K562 (cell line): ENCODE measurements around the gene ALOX5. TPM values are rescaled to one million over a fixed set of nuclear protein-coding genes. Genes with fewer than 3 reads are reported as not detected.
A peak's percentile ranks its signal among the peaks of the same experiment; 100 is the strongest.

Experiments
- CAMTA2 ChIP-seq: fragments of 250-450 bp; sonication (Bioruptor Pico); conservative IDR thresholded peaks from 2 replicates; pipeline ENCODE4 v1.5.1; 2022
- CREM ChIP-seq: IDR thresholded peaks from 2 replicates; pipeline ENCODE4 v1.6.1; 2014; ENCODE audit warnings: antibody characterized with exemption, low read depth
- FOSL1 ChIP-seq: fragments of 200-800 bp; sonication (Bioruptor generic); conservative IDR thresholded peaks from 2 replicates; pipeline ENCODE4 v1.6.1; 2016; ENCODE audit warnings: missing genetic modification characterization, missing compliant biosample characterization
- JUNB ChIP-seq: fragments of 450-650 bp; formaldehyde crosslinking; conservative IDR thresholded peaks from 2 replicates; pipeline ENCODE4 v1.4.0; 2020; ENCODE audit warnings: mild to moderate bottlenecking
- MAZ ChIP-seq, 2 experiments: fragments of 450-650 bp in 1 of 2; sonication (generic) in 1 of 2; formaldehyde crosslinking; IDR thresholded peaks in 1 of 2; conservative IDR thresholded peaks in 1 of 2; 2 replicates each; pipeline versions ENCODE4 v1.4.0 to v1.5.0; 2020; ENCODE audit warnings: mild to moderate bottlenecking in 1 of 2, missing genetic modification reagents in 1 of 2
- MCM5 ChIP-seq: fragments of 450-650 bp; IDR thresholded peaks from 2 replicates; pipeline ENCODE4 v1.6.1; 2016; ENCODE audit warnings: low read depth
- MXI1 ChIP-seq: IDR thresholded peaks from 2 replicates; pipeline ENCODE4 v1.6.1; 2011; ENCODE audit warnings: low read depth, mild to moderate bottlenecking, improper control_type of control experiment, low read length
- POLR2H ChIP-seq: IDR thresholded peaks from 2 replicates; pipeline ENCODE4 v1.6.1; 2016; ENCODE audit warnings: missing genetic modification characterization, low read depth, mild to moderate bottlenecking, control low read depth, missing compliant biosample characterization, moderate library complexity
- SIX5 ChIP-seq, 2 experiments: IDR thresholded peaks; 2 replicates each; pipeline ENCODE4 v1.6.1; 2011; ENCODE audit warnings: low read length in 2 of 2, borderline replicate concordance in 1 of 2, low read depth in 1 of 2, mild to moderate bottlenecking in 1 of 2, moderate library complexity in 1 of 2; ENCODE audit not compliant: insufficient read depth in 1 of 2
- SMARCA4 ChIP-seq: fragments of 450-650 bp; IDR thresholded peaks from 2 replicates; pipeline ENCODE4 v1.6.1; 2016
- SP2 ChIP-seq: IDR thresholded peaks from 2 replicates; pipeline ENCODE4 v1.6.1; 2011; ENCODE audit warnings: mild to moderate bottlenecking, low read depth, low read length, moderate library complexity; ENCODE audit not compliant: poor library complexity, severe bottlenecking; ENCODE audit errors: extremely low read depth
- TFAM ChIP-seq: fragments of 250-450 bp; sonication (Bioruptor Pico); conservative IDR thresholded peaks from 2 replicates; pipeline ENCODE4 v1.5.0; 2021; ENCODE audit warnings: mild to moderate bottlenecking, moderate library complexity
- polyA plus RNA-seq, 8 experiments: library from polyadenylated mRNA; depleted of rRNA in 4 of 8; stranded (reverse) in 5 of 8; unstranded in 3 of 8; fragments of >200 nt; fragmentation: Nextera tagmentation in 2 of 8; fragmentation: Illumina TruSeq in 1 of 8; extraction: Ambion mirVana in 2 of 8; extraction: Trizol in 1 of 8; gene quantifications; 2 replicates each; pipeline versions ENCODE4 v1.2.1 to v1.2.3, GENCODE V29; 2011 to 2014; ENCODE audit warnings: inconsistent platforms in 1 of 8, missing spikeins in 1 of 8
- total RNA-seq, 7 experiments: library from RNA; depleted of rRNA in 6 of 7; stranded (reverse); fragments of >200 nt in 6 of 7; fragmentation: Illumina TruSeq in 2 of 7; extraction: Trizol in 2 of 7; gene quantifications; 2 replicates each; pipeline versions ENCODE4 v1.2.1 to v1.2.3, GENCODE V29; 2011 to 2021; ENCODE audit warnings: low replicate concordance in 1 of 7
- TF ChIP-seq, protein P1 (sequence below): fragments of 450-650 bp; IDR thresholded peaks from 2 replicates; pipeline ENCODE4 v1.6.1; 2017; ENCODE audit warnings: antibody characterized with exemption, mild to moderate bottlenecking
- TF ChIP-seq, protein P2 (sequence below): fragments of 450-650 bp; IDR thresholded peaks from 2 replicates; pipeline ENCODE4 v1.6.1; 2018; ENCODE audit warnings: mild to moderate bottlenecking, low read depth; ENCODE audit not compliant: partially characterized antibody
- TF ChIP-seq, protein P3 (sequence below): fragments of 450-650 bp; IDR thresholded peaks from 2 replicates; pipeline ENCODE4 v1.6.1; 2018; ENCODE audit not compliant: partially characterized antibody

The ALOX5 gene
- total and polyA plus RNA-seq, 9 of the 15 experiments (the other 6 are each of a cell fraction or from before 2014, with no cell fraction given), result 0.10 to 2.4 (median 1.4) TPM

DNA sequence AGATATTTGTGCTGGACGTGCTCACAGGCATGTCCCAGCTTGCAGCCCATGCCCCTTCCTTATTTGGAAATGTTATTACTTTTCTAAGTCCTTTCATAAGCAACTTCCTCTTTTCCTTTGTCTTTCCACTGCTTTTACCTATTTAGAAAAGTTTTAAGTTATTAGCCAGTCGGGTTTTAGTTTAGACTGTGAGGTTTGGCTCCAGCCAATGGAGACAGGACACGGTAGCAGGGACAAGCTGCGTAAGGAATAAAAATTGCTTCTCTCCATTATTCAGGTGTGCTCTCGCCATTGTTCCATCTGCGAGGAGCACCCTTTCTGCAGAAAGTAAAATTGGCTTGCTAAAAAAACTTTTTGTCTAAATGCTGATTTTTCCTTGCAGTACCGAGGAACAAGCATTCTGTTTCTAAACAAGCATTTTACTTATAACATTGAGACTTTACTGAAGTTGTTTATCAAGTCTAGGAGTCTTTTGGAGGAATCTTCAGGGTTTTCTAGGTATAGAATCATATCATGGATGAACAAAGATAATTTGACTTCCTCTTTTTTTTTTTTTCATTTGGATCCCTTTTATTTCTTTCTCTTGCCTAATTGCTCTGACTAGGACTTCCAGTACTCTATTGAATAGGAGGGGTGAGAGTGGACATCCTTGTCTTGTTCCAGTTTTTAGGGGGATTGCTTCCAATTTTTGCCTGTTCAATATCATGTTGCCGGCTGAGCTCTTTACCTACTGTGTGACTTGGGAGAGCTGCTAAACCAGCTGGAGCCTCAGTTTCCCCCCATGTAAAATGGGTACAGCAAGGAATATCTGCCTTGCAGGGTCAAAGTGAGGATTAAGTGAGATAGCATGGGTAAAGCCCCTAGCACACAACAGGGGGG lies 63.8 kb downstream of the ALOX5 start (continued):
- TF ChIP-seq, protein P1, sequence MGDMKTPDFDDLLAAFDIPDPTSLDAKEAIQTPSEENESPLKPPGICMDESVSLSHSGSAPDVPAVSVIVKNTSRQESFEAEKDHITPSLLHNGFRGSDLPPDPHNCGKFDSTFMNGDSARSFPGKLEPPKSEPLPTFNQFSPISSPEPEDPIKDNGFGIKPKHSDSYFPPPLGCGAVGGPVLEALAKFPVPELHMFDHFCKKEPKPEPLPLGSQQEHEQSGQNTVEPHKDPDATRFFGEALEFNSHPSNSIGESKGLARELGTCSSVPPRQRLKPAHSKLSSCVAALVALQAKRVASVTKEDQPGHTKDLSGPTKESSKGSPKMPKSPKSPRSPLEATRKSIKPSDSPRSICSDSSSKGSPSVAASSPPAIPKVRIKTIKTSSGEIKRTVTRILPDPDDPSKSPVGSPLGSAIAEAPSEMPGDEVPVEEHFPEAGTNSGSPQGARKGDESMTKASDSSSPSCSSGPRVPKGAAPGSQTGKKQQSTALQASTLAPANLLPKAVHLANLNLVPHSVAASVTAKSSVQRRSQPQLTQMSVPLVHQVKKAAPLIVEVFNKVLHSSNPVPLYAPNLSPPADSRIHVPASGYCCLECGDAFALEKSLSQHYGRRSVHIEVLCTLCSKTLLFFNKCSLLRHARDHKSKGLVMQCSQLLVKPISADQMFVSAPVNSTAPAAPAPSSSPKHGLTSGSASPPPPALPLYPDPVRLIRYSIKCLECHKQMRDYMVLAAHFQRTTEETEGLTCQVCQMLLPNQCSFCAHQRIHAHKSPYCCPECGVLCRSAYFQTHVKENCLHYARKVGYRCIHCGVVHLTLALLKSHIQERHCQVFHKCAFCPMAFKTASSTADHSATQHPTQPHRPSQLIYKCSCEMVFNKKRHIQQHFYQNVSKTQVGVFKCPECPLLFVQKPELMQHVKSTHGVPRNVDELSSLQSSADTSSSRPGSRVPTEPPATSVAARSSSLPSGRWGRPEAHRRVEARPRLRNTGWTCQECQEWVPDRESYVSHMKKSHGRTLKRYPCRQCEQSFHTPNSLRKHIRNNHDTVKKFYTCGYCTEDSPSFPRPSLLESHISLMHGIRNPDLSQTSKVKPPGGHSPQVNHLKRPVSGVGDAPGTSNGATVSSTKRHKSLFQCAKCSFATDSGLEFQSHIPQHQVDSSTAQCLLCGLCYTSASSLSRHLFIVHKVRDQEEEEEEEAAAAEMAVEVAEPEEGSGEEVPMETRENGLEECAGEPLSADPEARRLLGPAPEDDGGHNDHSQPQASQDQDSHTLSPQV, result no peak
- TF ChIP-seq, protein P2, sequence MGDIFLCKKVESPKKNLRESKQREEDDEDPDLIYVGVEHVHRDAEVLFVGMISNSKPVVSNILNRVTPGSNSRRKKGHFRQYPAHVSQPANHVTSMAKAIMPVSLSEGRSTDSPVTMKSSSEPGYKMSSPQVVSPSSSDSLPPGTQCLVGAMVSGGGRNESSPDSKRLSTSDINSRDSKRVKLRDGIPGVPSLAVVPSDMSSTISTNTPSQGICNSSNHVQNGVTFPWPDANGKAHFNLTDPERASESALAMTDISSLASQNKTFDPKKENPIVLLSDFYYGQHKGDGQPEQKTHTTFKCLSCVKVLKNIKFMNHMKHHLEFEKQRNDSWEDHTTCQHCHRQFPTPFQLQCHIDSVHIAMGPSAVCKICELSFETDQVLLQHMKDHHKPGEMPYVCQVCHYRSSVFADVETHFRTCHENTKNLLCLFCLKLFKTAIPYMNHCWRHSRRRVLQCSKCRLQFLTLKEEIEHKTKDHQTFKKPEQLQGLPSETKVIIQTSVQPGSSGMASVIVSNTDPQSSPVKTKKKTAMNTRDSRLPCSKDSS, result no peak
- TF ChIP-seq POLR2H (tag), result no peak
- TF ChIP-seq SP2, result no peak
- TF ChIP-seq SMARCA4, result peak; percentile 70
- TF ChIP-seq, protein P3, sequence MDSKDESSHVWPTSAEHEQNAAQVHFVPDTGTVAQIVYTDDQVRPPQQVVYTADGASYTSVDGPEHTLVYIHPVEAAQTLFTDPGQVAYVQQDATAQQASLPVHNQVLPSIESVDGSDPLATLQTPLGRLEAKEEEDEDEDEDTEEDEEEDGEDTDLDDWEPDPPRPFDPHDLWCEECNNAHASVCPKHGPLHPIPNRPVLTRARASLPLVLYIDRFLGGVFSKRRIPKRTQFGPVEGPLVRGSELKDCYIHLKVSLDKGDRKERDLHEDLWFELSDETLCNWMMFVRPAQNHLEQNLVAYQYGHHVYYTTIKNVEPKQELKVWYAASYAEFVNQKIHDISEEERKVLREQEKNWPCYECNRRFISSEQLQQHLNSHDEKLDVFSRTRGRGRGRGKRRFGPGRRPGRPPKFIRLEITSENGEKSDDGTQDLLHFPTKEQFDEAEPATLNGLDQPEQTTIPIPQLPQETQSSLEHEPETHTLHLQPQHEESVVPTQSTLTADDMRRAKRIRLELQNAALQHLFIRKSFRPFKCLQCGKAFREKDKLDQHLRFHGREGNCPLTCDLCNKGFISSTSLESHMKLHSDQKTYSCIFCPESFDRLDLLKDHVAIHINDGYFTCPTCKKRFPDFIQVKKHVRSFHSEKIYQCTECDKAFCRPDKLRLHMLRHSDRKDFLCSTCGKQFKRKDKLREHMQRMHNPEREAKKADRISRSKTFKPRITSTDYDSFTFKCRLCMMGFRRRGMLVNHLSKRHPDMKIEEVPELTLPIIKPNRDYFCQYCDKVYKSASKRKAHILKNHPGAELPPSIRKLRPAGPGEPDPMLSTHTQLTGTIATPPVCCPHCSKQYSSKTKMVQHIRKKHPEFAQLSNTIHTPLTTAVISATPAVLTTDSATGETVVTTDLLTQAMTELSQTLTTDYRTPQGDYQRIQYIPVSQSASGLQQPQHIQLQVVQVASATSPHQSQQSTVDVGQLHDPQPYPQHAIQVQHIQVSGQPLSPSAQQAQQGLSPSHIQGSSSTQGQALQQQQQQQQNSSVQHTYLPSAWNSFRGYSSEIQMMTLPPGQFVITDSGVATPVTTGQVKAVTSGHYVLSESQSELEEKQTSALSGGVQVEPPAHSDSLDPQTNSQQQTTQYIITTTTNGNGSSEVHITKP, result no peak
- TF ChIP-seq CREM, result no peak
- TF ChIP-seq TFAM, result no peak
- TF ChIP-seq MAZ (CRISPR knock-in tag; conservative IDR thresholded peaks at IDR 0.05 in 1 of 2, IDR thresholded peaks at IDR 0.05 in 1 of 2), result peak in 1 of 2 experiments; percentile 38; a peak in 1 of 4 replicates
- TF ChIP-seq FOSL1 (tag), result peak; percentile 62
- TF ChIP-seq JUNB (CRISPR knock-in tag), result no peak
- TF ChIP-seq SIX5 (IDR thresholded peaks at IDR 0.05; ENCODE audit: borderline replicate concordance in 1 of 2, insufficient read depth in 1 of 2, low read depth in 1 of 2, low read length in 2 of 2), result no peak
- no peak for TF ChIP-seq CAMTA2 (CRISPR knock-in tag)
- no peak for TF ChIP-seq MCM5
- no peak for TF ChIP-seq MXI1
